ENCODE results near the gene LSR. TPM values are rescaled to one million over a fixed set of nuclear protein-coding genes. Genes with fewer than 3 reads are reported as not detected.
"Not testable (repeated sequence)": the region's sequence is repeated elsewhere in the genome, so short reads cannot be mapped to it uniquely, and the experiment has no call there.

LSR gene
- total RNA-seq, 1 experiment from 2014 or later = 0.59 TPM

- Histone ChIP-seq H3K27ac (no peak overlapping the region), H3K9me3 (replicated peaks) (no peaks in the 10 kb centered on the region), H3K36me3 (no peaks in the 10 kb centered on the region), H3K4me1 (no peaks in the 10 kb centered on the region), H3K27me3 (peaks cover 13% of the 10 kb centered on the region), H3K4me3 (no peak overlapping the region)
- no peak for DNase-seq
These were observed 22.9 kb upstream of the LSR start for GRCh38 chr19:35225951-35226350.

GRCh38 chr19:35226748-35227147, 22.1 kb upstream of the LSR start:
- H3K4me3 ChIP-seq = no peak overlapping the region
- no peaks in the 10 kb centered on the region for H3K36me3 ChIP-seq
- H3K9me3 ChIP-seq (replicated peaks) = no peaks in the 10 kb centered on the region
- no peak for DNase-seq
- no peak overlapping the region for H3K27ac ChIP-seq
- peaks cover 16% of the 10 kb centered on the region for H3K27me3 ChIP-seq
- no peaks in the 10 kb centered on the region for H3K4me1 ChIP-seq

DNA sequence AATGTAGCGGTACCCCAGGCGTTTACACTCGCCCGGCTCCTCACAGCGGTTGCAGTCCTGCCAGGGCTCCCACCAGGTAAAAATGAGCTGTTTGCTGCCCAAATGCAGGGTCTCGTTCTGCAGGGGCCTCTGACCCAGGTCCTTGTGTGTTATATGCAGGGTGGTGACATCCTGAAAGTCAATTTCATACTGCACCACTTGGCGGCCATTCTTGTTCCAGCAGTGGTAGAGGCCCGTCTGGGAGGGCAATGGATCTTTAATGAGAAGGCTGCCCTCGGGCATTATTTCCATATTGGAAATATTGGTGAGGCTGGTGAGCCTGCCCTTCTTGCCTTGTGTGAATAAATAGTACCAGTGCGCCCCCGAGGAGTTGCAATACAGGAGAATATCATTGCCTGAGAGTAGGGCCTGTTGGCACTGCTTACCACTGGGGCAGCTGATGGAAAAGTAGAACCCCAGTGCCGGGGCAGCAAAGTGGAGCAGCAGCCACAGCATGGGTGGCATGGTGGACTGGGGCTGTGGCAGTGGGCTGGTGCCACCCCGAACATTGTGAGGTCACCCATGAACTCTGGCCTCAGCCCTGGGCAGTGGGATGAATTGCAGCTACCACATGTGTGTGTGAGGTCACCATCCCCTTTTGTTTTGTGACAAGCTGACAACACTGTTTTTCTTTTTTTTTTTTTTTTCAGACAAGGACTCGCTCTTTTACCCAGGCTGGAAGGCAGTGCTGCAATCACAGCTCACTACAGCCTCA, 20.4 kb upstream of the LSR start, which contains the start of gene FAM187B:
Gene FAM187B, minus strand, starts transcription at position 563 of the 754 bp plus-strand sequence. Its CDS starts 59 bp downstream, at position 504.
- Histone ChIP-seq H3K4me3 (no peak within 1 kb of the TSS), H3K4me1 (no peaks in the 10 kb centered on the region), H3K27me3 (peaks cover 16% of the 10 kb centered on the region), H3K9me3 (replicated peaks) (no peaks in the 10 kb centered on the region), H3K36me3 (no peaks in the 10 kb centered on the region), H3K27ac (no peak within 1 kb of the TSS)
- no peak for DNase-seq

DNA sequence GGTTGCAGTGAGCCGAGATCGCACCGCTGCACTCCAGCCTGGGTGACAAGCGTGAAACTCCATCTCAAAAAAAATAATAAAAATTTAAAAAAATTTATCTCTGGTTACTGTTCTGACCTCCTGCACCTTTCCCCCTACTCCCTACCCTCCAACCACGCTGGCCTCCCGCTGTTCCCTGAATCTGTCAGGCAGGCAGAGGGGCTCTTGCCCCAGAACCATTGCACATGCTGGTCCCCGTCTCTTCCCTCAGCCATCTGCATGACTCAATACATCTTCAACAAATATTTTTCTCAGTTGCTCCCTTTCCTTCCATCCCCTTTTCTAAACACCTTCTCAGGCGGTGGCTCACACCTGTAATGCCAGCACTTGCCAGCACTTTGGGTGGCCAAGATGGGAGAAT, 19.2 kb upstream of the LSR start:
- Histone ChIP-seq H3K36me3 (no peaks in the 10 kb centered on the region), H3K9me3 (replicated peaks) (no peaks in the 10 kb centered on the region), H3K4me1 (no peaks in the 10 kb centered on the region), H3K27me3 (peaks cover 16% of the 10 kb centered on the region), H3K27ac (no peak overlapping the region), H3K4me3 (no peak overlapping the region)
- DNase-seq = no peak

DNA sequence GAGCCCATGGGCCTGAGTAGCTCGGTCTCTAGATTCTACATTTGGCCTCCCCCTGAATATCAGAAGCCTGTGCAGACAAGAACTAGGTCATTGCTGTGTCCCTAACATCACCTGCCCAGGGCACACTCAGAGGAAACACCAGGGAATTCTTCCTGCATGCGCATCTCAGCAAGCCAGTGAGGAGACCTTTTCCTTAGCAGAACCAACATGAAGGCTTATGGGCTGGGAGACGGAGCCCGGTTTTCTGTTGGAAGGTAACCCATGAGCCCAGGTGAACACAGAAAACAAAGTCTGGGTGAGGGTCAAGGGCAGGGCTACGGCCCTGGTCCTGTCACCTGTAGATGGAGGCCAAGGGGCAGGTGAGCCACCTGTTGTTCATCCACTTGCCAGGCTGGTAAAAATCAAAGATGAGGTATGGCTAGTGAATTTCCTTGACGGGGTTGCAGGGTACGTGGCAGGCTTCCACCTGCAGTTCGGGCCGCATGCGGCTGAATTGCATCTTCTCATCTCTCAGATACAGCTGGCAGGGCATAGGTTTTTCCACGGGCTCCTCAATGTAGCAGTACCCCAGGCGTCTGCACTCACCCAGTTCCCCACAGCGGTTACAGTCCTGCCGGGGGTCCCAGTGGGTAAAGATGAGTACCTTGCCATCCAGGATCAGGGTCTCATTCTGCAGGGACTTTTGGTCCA, 16.7 kb upstream of the LSR start:
- H3K27ac ChIP-seq = no peak overlapping the region
- H3K27me3 ChIP-seq = peaks cover 4% of the 10 kb centered on the region
- no peaks in the 10 kb centered on the region for H3K36me3 ChIP-seq
- no peaks in the 10 kb centered on the region for H3K9me3 ChIP-seq (replicated peaks)
- H3K4me3 ChIP-seq = no peak overlapping the region
- DNase-seq = no peak
- no peaks in the 10 kb centered on the region for H3K4me1 ChIP-seq

DNA sequence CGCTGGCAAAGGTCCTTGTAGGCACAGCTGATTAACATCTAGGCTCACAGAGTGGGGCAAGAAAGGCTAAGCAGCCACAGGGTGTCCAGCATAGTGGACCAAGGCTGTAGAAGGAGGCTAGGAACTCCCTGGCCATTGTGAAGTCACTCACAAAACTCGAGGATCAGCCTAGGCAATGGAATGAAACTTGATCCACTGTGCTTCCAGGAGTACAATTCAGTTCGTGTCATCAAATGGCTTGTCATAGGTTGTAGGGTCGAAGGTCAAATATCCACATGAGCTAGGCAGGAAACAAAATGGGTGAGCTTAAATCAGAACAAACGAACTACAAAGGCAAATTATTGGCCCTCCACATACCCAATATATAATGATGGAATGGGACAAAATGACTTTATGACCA, 15.9 kb upstream of the LSR start:
- H3K36me3 ChIP-seq = no peaks in the 10 kb centered on the region
- H3K27ac ChIP-seq = no peak overlapping the region
- H3K4me3 ChIP-seq = no peak overlapping the region
- no peak for DNase-seq
- H3K27me3 ChIP-seq = peaks cover 4% of the 10 kb centered on the region
- no peaks in the 10 kb centered on the region for H3K4me1 ChIP-seq
- no peaks in the 10 kb centered on the region for H3K9me3 ChIP-seq (replicated peaks)

- Histone ChIP-seq H3K4me3 (no peak overlapping the region), H3K36me3 (no peaks in the 10 kb centered on the region), H3K27me3 (no peaks in the 10 kb centered on the region; the same call in 1 of the 2 replicates), H3K9me3 (replicated peaks) (no peaks in the 10 kb centered on the region; the same call in 1 of the 2 replicates), H3K4me1 (no peaks in the 10 kb centered on the region), H3K27ac (no peak overlapping the region)
- DNase-seq = no peak
These were observed 12.0 kb upstream of the LSR start for GRCh38 chr19:35236638-35237400.

- H3K9me3 ChIP-seq (replicated peaks); H3K4me1 ChIP-seq; H3K27ac ChIP-seq; H3K27me3 ChIP-seq; H3K4me3 ChIP-seq; DNase-seq; H3K36me3 ChIP-seq: not testable (repeated sequence)
These were observed 9.2 kb upstream of the LSR start for GRCh38 chr19:35239597-35239996.

DNA sequence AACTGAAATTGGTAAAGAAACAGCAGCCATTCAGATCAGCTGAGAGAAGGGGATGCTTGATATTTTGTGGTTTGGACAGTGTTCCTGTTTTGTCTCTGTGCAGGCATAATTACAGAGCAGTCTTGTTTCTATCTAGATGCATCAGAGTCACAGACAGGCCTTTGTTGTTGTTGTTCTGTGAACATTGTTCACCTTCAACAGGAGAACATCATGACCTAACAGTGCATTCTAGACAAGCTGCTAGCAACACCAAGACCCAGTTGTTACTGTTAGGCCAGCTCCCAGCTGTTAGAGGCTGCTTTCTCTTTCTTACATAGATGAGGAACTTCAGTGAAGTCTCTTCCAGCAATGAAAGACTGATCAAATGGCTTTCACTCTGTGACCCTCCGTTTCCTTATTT, 8.5 kb upstream of the LSR start:
- Histone ChIP-seq H3K27ac (no peak overlapping the region), H3K27me3 (no peaks in the 10 kb centered on the region), H3K36me3 (no peaks in the 10 kb centered on the region), H3K9me3 (replicated peaks) (no peaks in the 10 kb centered on the region; the same call in 1 of the 2 replicates), H3K4me3 (no peak overlapping the region), H3K4me1 (no peaks in the 10 kb centered on the region)
- DNase-seq = no peak

DNA sequence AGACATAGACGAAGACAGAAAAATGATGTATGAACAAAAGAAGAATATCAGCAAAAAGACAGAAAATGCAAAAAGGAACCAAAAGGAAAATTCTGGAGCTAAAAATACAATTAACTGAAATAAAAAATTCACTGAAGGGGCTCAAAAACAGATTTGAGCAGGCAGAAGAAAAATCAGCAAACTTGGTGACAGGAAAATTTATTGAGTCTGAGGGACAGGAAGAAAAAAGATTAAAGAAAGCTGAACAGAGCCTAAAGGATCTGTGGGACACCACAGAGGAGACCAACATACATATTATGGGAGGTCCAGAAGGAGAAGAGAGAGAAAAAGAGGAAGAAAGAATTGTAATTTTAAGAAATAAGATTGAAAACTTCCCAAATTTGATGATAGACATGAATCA, 7.4 kb upstream of the LSR start:
- no peak for DNase-seq
- H3K4me3 ChIP-seq = no peak overlapping the region
- H3K27me3 ChIP-seq = no peaks in the 10 kb centered on the region

GRCh38 chr19:35246466-35247092, 2.2 kb upstream of the LSR start:
- H3K4me1 ChIP-seq = no peaks in the 10 kb centered on the region
- H3K36me3 ChIP-seq = no peaks in the 10 kb centered on the region
- H3K9me3 ChIP-seq (replicated peaks) = no peaks in the 10 kb centered on the region
- H3K27ac ChIP-seq = no peak overlapping the region
- no peak overlapping the region for H3K4me3 ChIP-seq
- DNase-seq = no peak
- no peaks in the 10 kb centered on the region for H3K27me3 ChIP-seq

More for the DNA sequence above, 7.4 kb upstream of the LSR start:
- Histone ChIP-seq H3K27ac (no peak overlapping the region), H3K9me3 (replicated peaks) (no peaks in the 10 kb centered on the region; the same call in 1 of the 2 replicates), H3K4me1 (no peaks in the 10 kb centered on the region), H3K36me3 (no peaks in the 10 kb centered on the region)

DNA sequence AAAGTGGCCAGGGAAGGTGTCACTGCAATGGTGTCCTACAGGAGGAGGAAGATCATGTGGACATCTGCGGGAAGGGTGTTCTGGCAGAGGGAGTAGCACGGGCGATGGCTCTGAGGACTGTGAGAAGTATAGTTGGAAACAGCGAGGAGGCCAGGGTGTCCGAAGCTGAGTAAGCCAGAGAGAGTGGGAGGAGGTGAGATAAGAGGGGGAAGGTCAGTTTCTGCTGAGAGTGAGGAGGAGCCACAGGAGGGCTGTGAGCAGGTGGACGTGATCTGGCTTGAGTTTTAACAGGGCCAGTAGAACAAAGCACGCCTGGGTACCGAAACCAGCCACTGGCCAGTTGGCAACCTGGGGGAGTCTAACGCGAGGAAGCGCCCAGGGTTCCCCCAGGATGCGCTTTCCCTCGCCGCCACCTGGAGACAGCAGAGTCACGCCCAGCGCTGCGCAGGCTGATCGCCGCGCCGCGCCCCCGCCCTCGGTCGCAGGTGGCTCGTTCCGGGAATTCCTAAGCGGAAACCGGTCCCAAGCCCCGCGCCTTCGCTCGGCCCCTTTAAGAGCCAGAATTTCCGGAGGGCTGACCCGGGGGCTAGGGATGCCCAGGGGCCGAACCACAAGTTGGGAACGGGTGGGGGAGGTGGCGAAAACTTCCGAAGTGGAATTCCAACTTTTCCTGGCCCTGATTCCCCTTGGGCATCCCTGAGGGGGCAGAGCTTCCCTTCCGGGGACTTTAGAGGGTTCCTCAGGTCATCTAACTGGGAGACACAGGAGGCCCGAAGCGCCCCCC, 1.1 kb upstream of the LSR start:
- Histone ChIP-seq H3K4me3 (no peak overlapping the region), H3K36me3 (no peaks in the 10 kb centered on the region), H3K4me1 (no peaks in the 10 kb centered on the region), H3K27me3 (no peaks in the 10 kb centered on the region), H3K27ac (no peak overlapping the region), H3K9me3 (replicated peaks) (no peaks in the 10 kb centered on the region)
- DNase-seq = no peak

DNA sequence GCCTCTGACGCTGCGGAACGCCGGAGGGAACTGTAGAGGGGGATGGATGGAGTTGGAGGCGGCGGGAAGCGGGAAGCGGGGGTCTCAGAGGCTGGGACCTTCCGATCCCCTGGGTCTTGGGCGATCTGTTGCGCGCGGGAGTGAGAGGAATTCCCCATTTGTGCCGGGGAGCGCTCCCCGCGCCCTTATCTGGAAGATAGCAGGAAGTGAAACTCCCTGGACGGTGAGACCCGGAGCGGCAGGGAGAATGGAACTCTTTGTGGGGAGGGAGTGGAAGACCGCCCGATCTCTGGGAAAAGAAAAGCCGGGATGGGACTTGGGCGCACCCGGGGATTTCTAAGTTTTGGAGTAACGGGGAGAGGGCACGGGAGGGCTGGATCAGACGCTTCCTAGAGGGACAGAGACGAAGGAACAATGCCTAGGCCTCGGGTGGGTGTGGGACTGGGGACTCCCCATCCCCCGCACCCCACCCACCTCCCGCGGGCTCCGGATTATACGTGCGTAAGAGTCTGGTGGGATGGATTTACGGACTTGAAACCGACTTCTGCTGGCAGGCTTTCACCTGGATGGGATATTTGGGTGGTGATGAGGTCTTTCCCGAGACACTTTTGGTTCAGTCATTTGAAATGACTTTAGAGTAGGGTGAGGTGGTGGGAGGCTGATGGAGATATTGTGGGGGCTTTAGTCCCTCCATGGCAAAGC, 495 bp downstream of the LSR start:
- Histone ChIP-seq H3K4me3 (no peak overlapping the region), H3K27me3 (no peaks in the 10 kb centered on the region)

More for the DNA sequence above, 495 bp downstream of the LSR start:
- DNase-seq = no peak
- Histone ChIP-seq H3K4me1 (no peaks in the 10 kb centered on the region), H3K36me3 (no peaks in the 10 kb centered on the region), H3K9me3 (replicated peaks) (no peaks in the 10 kb centered on the region), H3K27ac (no peak overlapping the region)
